ENCODE measurements around the gene PSMD14.

- TF ChIP-seq CTCF (IDR thresholded peaks at IDR 0.05) (no peak), POLR2A (IDR thresholded peaks at IDR 0.05) (no peak), POLR2AphosphoS5 (IDR thresholded peaks at IDR 0.05) (no peak), EP300 (IDR thresholded peaks at IDR 0.05) (no peak)
Observed at GRCh38 chr2:161371869-161372268, 63.6 kb downstream of the PSMD14 start.
